H1 (cell line): ENCODE results near the gene NAV2. TPM values are rescaled to one million over a fixed set of nuclear protein-coding genes. Genes with fewer than 3 reads are reported as not detected.

ENCODE experiments used
- CTCF ChIA-PET: fragments of 300-600 bp; sonication (Branson Sonifier 250); formaldehyde crosslinking; loops from one replicate; lab custom pipeline; 2021; ENCODE audit not compliant: partially characterized antibody; lab: Charles Lee
- POLR2A ChIA-PET: fragments of 300-600 bp; sonication (Branson Sonifier 250); formaldehyde crosslinking; loops from one replicate; lab custom pipeline; 2021; ENCODE audit warnings: inconsistent platforms; ENCODE audit not compliant: partially characterized antibody; lab: Charles Lee
- DNase-seq, 2 experiments: peaks; one replicate each; pipeline versions ENCODE4 v3.0.0 to v3.0.0-alpha.2; 2010 to 2022; ENCODE audit warnings: low spot score in 2 of 2, low read depth in 1 of 2, mixed read lengths in 1 of 2
- FAIRE-seq: peaks from 2 replicates; lab custom pipeline; 2011; peaks lifted over from hg19 to GRCh38; lab: Jason Lieb, UNC
- H2AFZ ChIP-seq: 2 replicates; pipeline ENCODE4 v1.8.1; 2012; ENCODE audit warnings: low read length, inconsistent platforms
- H2AK5ac ChIP-seq: 2 replicates; pipeline ENCODE4 v1.6.1; 2013; ENCODE audit warnings: low read depth, low read length
- H2BK120ac ChIP-seq: replicated peaks from 2 replicates; pipeline ENCODE3; 2013; ENCODE audit warnings: low read depth, low read length, inconsistent platforms
- H2BK12ac ChIP-seq: 2 replicates; pipeline ENCODE4 v1.6.1; 2013; ENCODE audit warnings: low read depth, low read length
- H2BK15ac ChIP-seq: 2 replicates; pipeline ENCODE4 v1.6.1; 2013; ENCODE audit warnings: low read length
- H2BK20ac ChIP-seq: 2 replicates; pipeline ENCODE4 v1.6.1; 2013; ENCODE audit warnings: low read length
- H2BK5ac ChIP-seq: 2 replicates; pipeline ENCODE4 v1.6.1; 2013; ENCODE audit warnings: low read depth, low read length
- H3K14ac ChIP-seq: 2 replicates; pipeline ENCODE4 v1.6.1; 2013; ENCODE audit warnings: inconsistent platforms; ENCODE audit not compliant: insufficient read length
- H3K18ac ChIP-seq: 2 replicates; pipeline ENCODE4 v1.6.1; 2013; ENCODE audit warnings: low read length; ENCODE audit errors: extremely low read depth
- H3K23ac ChIP-seq: 2 replicates; pipeline ENCODE4 v1.6.1; 2013; ENCODE audit warnings: inconsistent platforms; ENCODE audit not compliant: insufficient read length
- H3K23me2 ChIP-seq: 2 replicates; pipeline ENCODE4 v1.6.1; 2013; ENCODE audit warnings: low read depth, low read length
- H3K27ac ChIP-seq: 2 replicates; pipeline ENCODE4 v1.6.1; 2011; ENCODE audit warnings: low read depth, low read length, inconsistent platforms
- H3K27me3 ChIP-seq, 4 experiments: replicated peaks in 1 of 4; 1 replicate in 1 of 4; 2 replicates in 3 of 4; pipeline versions ENCODE4 v1.6.1 to v1.8.1; 2011 to 2013; ENCODE audit warnings: low read length in 3 of 4, mild to moderate bottlenecking in 3 of 4, inconsistent platforms in 2 of 4, mixed read lengths in 2 of 4, moderate library complexity in 1 of 4; ENCODE audit not compliant: control insufficient read depth in 3 of 4, insufficient read depth in 3 of 4; ENCODE audit errors: extremely low read depth in 1 of 4
- H3K36me3 ChIP-seq, 4 experiments: 2 replicates each; pipeline versions ENCODE4 v1.6.1 to v1.8.1; 2011 to 2013; ENCODE audit warnings: mild to moderate bottlenecking in 4 of 4, low read length in 3 of 4, moderate library complexity in 2 of 4, control low read depth in 1 of 4, inconsistent platforms in 1 of 4; ENCODE audit not compliant: insufficient read depth in 4 of 4, control insufficient read depth in 2 of 4
- H3K4ac ChIP-seq: replicated peaks from 2 replicates; pipeline ENCODE3; 2013; ENCODE audit warnings: low read length, low read depth, mixed read lengths, inconsistent platforms; ENCODE audit not compliant: insufficient read length
- H3K4me1 ChIP-seq, 4 experiments: replicated peaks in 1 of 4; 1 replicate in 1 of 4; 2 replicates in 3 of 4; pipeline versions ENCODE4 v1.6.1 to v1.8.1; 2011 to 2013; ENCODE audit warnings: low read length in 3 of 4, inconsistent platforms in 2 of 4, mixed read lengths in 1 of 4; ENCODE audit not compliant: insufficient read depth in 4 of 4, control insufficient read depth in 3 of 4
- H3K4me2 ChIP-seq, 2 experiments: 2 replicates each; pipeline versions ENCODE4 v1.6.1 to v1.8.1; 2011 to 2013; ENCODE audit warnings: low read depth in 2 of 2, low read length in 2 of 2, control low read depth in 1 of 2, inconsistent platforms in 1 of 2, mild to moderate bottlenecking in 1 of 2; ENCODE audit not compliant: insufficient read depth in 1 of 2
- H3K4me3 ChIP-seq, 4 experiments: fragments of 200-600, 300-600 bp in 1 of 4; sonication (generic), shearing (Covaris generic), sonication (Bioruptor Twin) in 1 of 4; 2 replicates each; pipeline versions ENCODE4 v1.5.1 to v1.8.1; 2011 to 2016; ENCODE audit warnings: low read length in 4 of 4, low read depth in 3 of 4, control low read depth in 2 of 4, inconsistent platforms in 2 of 4, mild to moderate bottlenecking in 2 of 4, mixed read lengths in 1 of 4, moderate library complexity in 1 of 4; ENCODE audit not compliant: insufficient read depth in 2 of 4; ENCODE audit errors: extremely low read depth in 1 of 4
- H3K56ac ChIP-seq: replicated peaks from 2 replicates; pipeline ENCODE3; 2013; ENCODE audit warnings: low read depth, mild to moderate bottlenecking, mixed read lengths, low read length, inconsistent platforms; ENCODE audit not compliant: insufficient read length
- H3K79me1 ChIP-seq: 2 replicates; pipeline ENCODE4 v1.6.1; 2013; ENCODE audit warnings: low read depth, low read length, control low read depth
- H3K79me2 ChIP-seq, 2 experiments: 2 replicates each; pipeline versions ENCODE4 v1.6.1 to v1.8.1; 2012 to 2013; ENCODE audit warnings: low read length in 2 of 2, mild to moderate bottlenecking in 2 of 2, inconsistent platforms in 1 of 2; ENCODE audit not compliant: insufficient read depth in 2 of 2, control insufficient read depth in 1 of 2
- H3K9ac ChIP-seq, 4 experiments: replicated peaks in 1 of 4; 1 replicate in 1 of 4; 2 replicates in 3 of 4; pipeline versions ENCODE4 v1.6.1 to v1.8.1; 2011 to 2013; ENCODE audit warnings: low read depth in 3 of 4, low read length in 3 of 4, control low read depth in 2 of 4, mild to moderate bottlenecking in 2 of 4, moderate library complexity in 2 of 4, inconsistent platforms in 1 of 4; ENCODE audit errors: extremely low read depth in 1 of 4
- H3K9me3 ChIP-seq, 2 experiments: 2 replicates each; pipeline versions ENCODE4 v1.6.1 to v1.8.1; 2012 to 2013; ENCODE audit warnings: mild to moderate bottlenecking in 2 of 2, moderate library complexity in 2 of 2, control low read depth in 1 of 2, inconsistent platforms in 1 of 2, low read depth in 1 of 2, low read length in 1 of 2, mixed read lengths in 1 of 2; ENCODE audit not compliant: insufficient read depth in 2 of 2
- H4K20me1 ChIP-seq, 2 experiments: replicated peaks in 1 of 2; 2 replicates each; pipeline versions ENCODE3 to v1.8.1; 2011 to 2013; ENCODE audit warnings: inconsistent platforms in 2 of 2, low read length in 2 of 2, mild to moderate bottlenecking in 1 of 2; ENCODE audit not compliant: insufficient read depth in 2 of 2, control insufficient read depth in 1 of 2
- H4K5ac ChIP-seq: 2 replicates; pipeline ENCODE4 v1.6.1; 2013; ENCODE audit warnings: low read length, low read depth, mixed read lengths, inconsistent platforms; ENCODE audit not compliant: insufficient read length
- H4K8ac ChIP-seq: 2 replicates; pipeline ENCODE4 v1.8.0; 2013; ENCODE audit warnings: mild to moderate bottlenecking, moderate library complexity, low read length, inconsistent platforms; ENCODE audit not compliant: insufficient read depth; ENCODE audit errors: extremely low read depth
- H4K91ac ChIP-seq: replicated peaks from 2 replicates; pipeline ENCODE3; 2013; ENCODE audit warnings: low read length, mixed read lengths, inconsistent platforms; ENCODE audit not compliant: insufficient read length
- ASH2L ChIP-seq: fragments of 200-600, 300-600 bp; sonication (generic); IDR thresholded peaks from one replicate; pipeline ENCODE4 v1.7.1; 2017; ENCODE audit warnings: low read length
- CHD1 ChIP-seq: IDR thresholded peaks from 2 replicates; pipeline ENCODE4 v1.6.1; 2012; ENCODE audit warnings: low read depth, low read length, improper control_type of control experiment
- CREB1 ChIP-seq: IDR thresholded peaks from 2 replicates; pipeline ENCODE4 v1.6.1; 2012; ENCODE audit warnings: inconsistent platforms
- CTBP2 ChIP-seq: IDR thresholded peaks from 2 replicates; pipeline ENCODE4 v1.7.0; 2011; ENCODE audit warnings: borderline replicate concordance, mild to moderate bottlenecking, moderate library complexity, mixed read lengths, low read length; ENCODE audit not compliant: insufficient read depth, insufficient read length
- EP300 ChIP-seq, 2 experiments: IDR thresholded peaks; 1 replicate in 1 of 2; 2 replicates in 1 of 2; pipeline ENCODE4 v1.6.1; 2011 to 2012; ENCODE audit warnings: low read depth in 2 of 2, low read length in 2 of 2, mild to moderate bottlenecking in 2 of 2, borderline replicate concordance in 1 of 2, inconsistent platforms in 1 of 2, moderate library complexity in 1 of 2
- GABPA ChIP-seq: IDR thresholded peaks from 2 replicates; pipeline ENCODE4 v1.6.1; 2011; ENCODE audit warnings: mild to moderate bottlenecking, low read length, moderate library complexity, borderline replicate concordance; ENCODE audit not compliant: insufficient read depth
- KDM5A ChIP-seq: fragments of 200-600 bp; IDR thresholded peaks from 2 replicates; pipeline ENCODE4 v1.7.1; 2012; ENCODE audit warnings: mild to moderate bottlenecking, low read length, inconsistent platforms, mixed read lengths
- MAX ChIP-seq: IDR thresholded peaks from 2 replicates; pipeline ENCODE4 v1.6.1; 2012; ENCODE audit warnings: inconsistent platforms
- NANOG ChIP-seq: IDR thresholded peaks from 2 replicates; pipeline ENCODE4 v1.6.1; 2011; ENCODE audit warnings: low read length, low read depth, mild to moderate bottlenecking, inconsistent platforms; ENCODE audit not compliant: insufficient read depth, poor library complexity, severe bottlenecking
- RBBP5 ChIP-seq: IDR thresholded peaks from 2 replicates; pipeline ENCODE4 v1.7.1; 2012; ENCODE audit warnings: low read depth, mild to moderate bottlenecking, inconsistent platforms, low read length, moderate library complexity, borderline replicate concordance
- SIN3A ChIP-seq, 2 experiments: IDR thresholded peaks in 1 of 2; conservative IDR thresholded peaks in 1 of 2; 2 replicates each; pipeline ENCODE4 v1.6.1; 2011 to 2012; ENCODE audit warnings: low read length in 2 of 2, improper control_type of control experiment in 1 of 2, low read depth in 1 of 2, mild to moderate bottlenecking in 1 of 2
- SIX5 ChIP-seq: IDR thresholded peaks from 2 replicates; pipeline ENCODE4 v1.6.1; 2011; ENCODE audit warnings: mild to moderate bottlenecking, low read depth, low read length
- YY1 ChIP-seq: IDR thresholded peaks from 2 replicates; pipeline ENCODE4 v1.6.1; 2011; ENCODE audit warnings: low read depth, mild to moderate bottlenecking, low read length
- ZNF274 ChIP-seq: IDR thresholded peaks from 2 replicates; pipeline ENCODE4 v1.7.0; 2012; ENCODE audit warnings: low read length, borderline replicate concordance; ENCODE audit errors: extremely low read depth
- WGBS, 2 experiments: shearing (Covaris generic) in 1 of 2; methylation state at CpG; one replicate each; pipeline versions ENCODE4 v1.1.6 to v1.1.7; 2013 to 2015; ENCODE audit warnings: low lambda C conversion rate in 2 of 2, mixed read lengths in 2 of 2, inconsistent platforms in 1 of 2, low coverage in 1 of 2, missing lambda C conversion rate in 1 of 2; ENCODE audit not compliant: insufficient replicate concordance in 2 of 2, insufficient coverage in 1 of 2, insufficient read length in 1 of 2; ENCODE audit errors: extremely low coverage in 1 of 2, missing lambda C conversion rate in 1 of 2; 5-methylcytosine and 5-hydroxymethylcytosine counted together
- polyA plus RNA-seq, 7 experiments: library from polyadenylated mRNA; depleted of rRNA in 3 of 7; stranded (reverse) in 5 of 7; unstranded in 2 of 7; fragments of >200 nt in 5 of 7; fragments of 200-250 nt in 2 of 7; gene quantifications; 1 replicate in 5 of 7; 2 replicates in 1 of 7; 4 replicates in 1 of 7; pipeline versions ENCODE4 v1.2.1 to v1.2.3, GENCODE V29; 2011 to 2013; ENCODE audit warnings: missing spikeins in 2 of 7, mixed read lengths in 2 of 7
- total RNA-seq: library from RNA; stranded (reverse); fragmentation: NEBNext Ultra II Directional; extraction: Animal tissue kit (Norgen Biotek cat#: 25700); gene quantifications from 2 replicates; pipeline ENCODE4 v1.2.1, GENCODE V29; 2021

The NAV2 gene
- total and polyA plus RNA-seq, 2 of the 8 experiments (the other 6 are each of a cell fraction or from before 2014, with no cell fraction given) = 35.6 to 73.6 TPM

- Histone ChIP-seq H4K91ac (no peak overlapping the region), H2BK20ac (no peak overlapping the region), H3K56ac (no peak overlapping the region), H3K23ac (no peak overlapping the region), H4K5ac (no peak overlapping the region), H3K4me3 (no peak overlapping the region), H3K4me1 (no peaks in the 10 kb centered on the region), H3K79me1 (no peaks in the 10 kb centered on the region; the same call in 1 of the 2 replicates), H2AFZ (no peak overlapping the region), H3K4ac (no peak overlapping the region), H2BK12ac (no peak overlapping the region), H3K9me3 (no peaks in the 10 kb centered on the region), H3K27me3 (no peaks in the 10 kb centered on the region), H2AK5ac (no peak overlapping the region), H2BK15ac (no peak overlapping the region), H3K9ac (no peak overlapping the region), H3K36me3 (peaks cover 41 to 88% (median 70%) of the 10 kb centered on the region in 4 experiments), H3K4me2 (no peak overlapping the region), H3K23me2 (no peaks in the 10 kb centered on the region), H4K8ac (no peak overlapping the region), H3K14ac (no peak overlapping the region), H3K79me2 (no peaks in the 10 kb centered on the region), H2BK120ac (no peak overlapping the region), H2BK5ac (no peak overlapping the region), H3K18ac (no peak overlapping the region), H3K27ac (no peak overlapping the region), H4K20me1 (peaks cover 0 to 2% of the 10 kb centered on the region in 2 experiments)
- DNase-seq = no peak
- TF ChIP-seq RBBP5 = no peak
- no peak for TF ChIP-seq SIX5
- no peak for TF ChIP-seq CREB1
- TF ChIP-seq ZNF274 = no peak
- no peak for TF ChIP-seq NANOG
- no peak for TF ChIP-seq EP300 (IDR thresholded peaks at IDR 0.05; ENCODE audit: borderline replicate concordance in 1 of 2, low read depth in 2 of 2, low read length in 2 of 2)
- TF ChIP-seq CTBP2 = no peak
- TF ChIP-seq KDM5A = no peak
- TF ChIP-seq CHD1 = no peak
- no peak for TF ChIP-seq MAX
- no peak for TF ChIP-seq SIN3A (conservative IDR thresholded peaks at IDR 0.05 in 1 of 2, IDR thresholded peaks at IDR 0.05 in 1 of 2; ENCODE audit: low read depth in 1 of 2, low read length in 2 of 2)
- TF ChIP-seq GABPA = no peak
- no peak for TF ChIP-seq ASH2L
- TF ChIP-seq YY1 = no peak
- CTCF ChIA-PET = interaction anchor here (0.7 to 2.8 kb wide), 3 partner anchors 9 to 21 kb away, joined by 3 to 11 read pairs (median 3); no protein-coding TSS in a partner anchor
- POLR2A ChIA-PET = no interaction called here
- FAIRE-seq = no peak
- WGBS, 2 experiments = 87% methylated on average over 5 of the region's 5 CpGs; no CpG with 5 or more reads in 1 of the 2 experiments
These were observed 381.1 kb downstream of the NAV2 start for GRCh38 chr11:20093775-20094174.
